Liver (tissue), 9 donors: ENCODE measurements around the gene PTTG1IP. TPM values are rescaled to one million over a fixed set of nuclear protein-coding genes. Genes with fewer than 3 reads are reported as not detected.

ENCODE experiments used
- DNase-seq: peaks from one replicate; pipeline ENCODE4 v3.0.0-alpha.2; 2017; ENCODE audit warnings: low spot score
- H3K27ac ChIP-seq, 2 donors: one replicate each; pipeline ENCODE4 v1.7.0; 2013; ENCODE audit warnings: inconsistent platforms in 2 of 2, low read length in 2 of 2, control low read depth in 1 of 2, low read depth in 1 of 2, mild to moderate bottlenecking in 1 of 2
- H3K27me3 ChIP-seq, 4 donors: one replicate each; pipeline versions ENCODE4 v1.6.1 to v1.7.0; 2013; ENCODE audit warnings: low read length in 3 of 4, inconsistent platforms in 1 of 4, mild to moderate bottlenecking in 1 of 4, moderate library complexity in 1 of 4; ENCODE audit not compliant: control insufficient read depth in 4 of 4, insufficient read depth in 4 of 4
- H3K36me3 ChIP-seq, 4 donors: one replicate each; pipeline versions ENCODE4 v1.6.1 to v1.7.0; 2013; ENCODE audit warnings: low read length in 3 of 4, mild to moderate bottlenecking in 3 of 4, low read depth in 1 of 4, moderate library complexity in 1 of 4; ENCODE audit not compliant: control insufficient read depth in 4 of 4, insufficient read depth in 3 of 4
- H3K4me1 ChIP-seq, 4 donors: one replicate each; pipeline versions ENCODE4 v1.6.1 to v1.7.0; 2013; ENCODE audit warnings: low read length in 3 of 4, mild to moderate bottlenecking in 3 of 4, moderate library complexity in 1 of 4; ENCODE audit not compliant: control insufficient read depth in 4 of 4, insufficient read depth in 4 of 4
- H3K4me3 ChIP-seq, 3 donors: one replicate each; pipeline versions ENCODE4 v1.6.1 to v1.7.0; 2013; ENCODE audit warnings: low read length in 3 of 3, control low read depth in 1 of 3, low read depth in 1 of 3, mild to moderate bottlenecking in 1 of 3
- H3K9ac ChIP-seq, 2 donors: one replicate each; pipeline ENCODE4 v1.7.0; 2013; ENCODE audit warnings: low read length in 2 of 2, mild to moderate bottlenecking in 2 of 2, moderate library complexity in 2 of 2, control low read depth in 1 of 2, low read depth in 1 of 2
- H3K9me3 ChIP-seq, 4 donors: one replicate each; pipeline versions ENCODE4 v1.6.1 to v1.7.0; 2013; ENCODE audit warnings: low read length in 3 of 4; ENCODE audit not compliant: control insufficient read depth in 4 of 4
- ATF3 ChIP-seq: IDR thresholded peaks from 2 replicates; pipeline ENCODE4 v1.6.1; 2016; ENCODE audit warnings: antibody characterized with exemption
- CTCF ChIP-seq: fragments of 150-350 bp; IDR thresholded peaks from 2 replicates; pipeline ENCODE4 v1.5.1; 2017; ENCODE audit warnings: improper control_type of control experiment, low read depth, low read length; ENCODE audit not compliant: missing input control
- EGR1 ChIP-seq, 2 donors: IDR thresholded peaks; 2 replicates each; pipeline ENCODE4 v1.6.1; 2016 to 2018; ENCODE audit warnings: antibody characterized with exemption in 2 of 2, low read depth in 2 of 2
- FOXA1 ChIP-seq: IDR thresholded peaks from 2 replicates; pipeline ENCODE4 v1.6.1; 2016; ENCODE audit warnings: antibody characterized with exemption
- FOXA2 ChIP-seq: IDR thresholded peaks from 2 replicates; pipeline ENCODE4 v1.6.1; 2016; ENCODE audit warnings: antibody characterized with exemption
- GABPA ChIP-seq, 2 donors: IDR thresholded peaks in 1 of 2; conservative IDR thresholded peaks in 1 of 2; 2 replicates each; pipeline ENCODE4 v1.6.1; 2016; ENCODE audit warnings: antibody characterized with exemption in 2 of 2, mild to moderate bottlenecking in 1 of 2, moderate library complexity in 1 of 2
- HNF4A ChIP-seq, 2 donors: conservative IDR thresholded peaks; 2 replicates each; pipeline ENCODE4 v1.6.1; 2016; ENCODE audit warnings: antibody characterized with exemption in 2 of 2, mild to moderate bottlenecking in 2 of 2
- HNF4G ChIP-seq: IDR thresholded peaks from 2 replicates; pipeline ENCODE4 v1.6.1; 2016; ENCODE audit warnings: antibody characterized with exemption
- JUND ChIP-seq, 2 donors: IDR thresholded peaks; 2 replicates each; pipeline ENCODE4 v1.6.1; 2016; ENCODE audit warnings: antibody characterized with exemption in 2 of 2
- MAX ChIP-seq: IDR thresholded peaks from 2 replicates; pipeline ENCODE4 v1.6.1; 2016; ENCODE audit warnings: antibody characterized with exemption
- NR2F2 ChIP-seq: IDR thresholded peaks from 2 replicates; pipeline ENCODE4 v1.6.1; 2016; ENCODE audit warnings: antibody characterized with exemption
- RAD21 ChIP-seq, 2 donors: IDR thresholded peaks; 2 replicates each; pipeline ENCODE4 v1.6.1; 2016; ENCODE audit warnings: antibody characterized with exemption in 2 of 2, mild to moderate bottlenecking in 2 of 2
- REST ChIP-seq: IDR thresholded peaks from 2 replicates; pipeline ENCODE4 v1.6.1; 2016; ENCODE audit warnings: antibody characterized with exemption, mild to moderate bottlenecking
- RXRA ChIP-seq, 2 donors: IDR thresholded peaks; 2 replicates each; pipeline ENCODE4 v1.6.1; 2017 to 2018; ENCODE audit warnings: antibody characterized with exemption in 2 of 2, mild to moderate bottlenecking in 1 of 2
- TAF1 ChIP-seq: conservative IDR thresholded peaks from 2 replicates; pipeline ENCODE4 v1.6.1; 2016; ENCODE audit warnings: antibody characterized with exemption, mild to moderate bottlenecking
- YY1 ChIP-seq: IDR thresholded peaks from 2 replicates; pipeline ENCODE4 v1.6.1; 2016; ENCODE audit warnings: antibody characterized with exemption, mild to moderate bottlenecking
- WGBS: extraction: QIAGEN DNeasy Blood & Tissue Kit; methylation state at CpG from one replicate; pipeline ENCODE4 v1.1.7; 2013; 5-methylcytosine and 5-hydroxymethylcytosine counted together
- polyA plus RNA-seq, 2 donors: library from polyadenylated mRNA; stranded (reverse) in 1 of 2; unstranded in 1 of 2; fragments of 200-250 nt in 1 of 2; fragments of >200 nt in 1 of 2; fragmentation: Nextera tagmentation in 1 of 2; extraction: Ambion mirVana in 1 of 2; gene quantifications; one replicate each; pipeline versions ENCODE4 v1.2.1 to v1.2.3, GENCODE V29; 2013 to 2015
- total RNA-seq, 2 donors: library from RNA; depleted of rRNA; stranded (reverse); fragments of >200 nt; gene quantifications; one replicate each; pipeline ENCODE4 v1.2.3, GENCODE V29; 2014
- donor health status: healthy.
- donor health status: healthy.
- donor health status: healthy.
- donor health status: healthy.
- donor health status: healthy.

PTTG1IP gene
- total and polyA plus RNA-seq, 4 donors: 62.0 to 94.0 (median 79.8) TPM

GRCh38 chr21:44844256-44844655 is 29.2 kb downstream of the PTTG1IP start:
- no peak for DNase-seq
- H3K4me1 ChIP-seq: peaks cover 2 to 19% (median 10%) of the 10 kb centered on the region in 4 donors
- H3K9me3 ChIP-seq: no peaks in the 10 kb centered on the region
- TF ChIP-seq GABPA (IDR thresholded peaks at IDR 0.05 in 1 of 2, conservative IDR thresholded peaks at IDR 0.05 in 1 of 2) (no peak), FOXA2 (no peak), JUND (IDR thresholded peaks at IDR 0.05) (no peak)
- H3K27ac ChIP-seq: no peak overlapping the region
- H3K4me3 ChIP-seq: no peak overlapping the region
- no peaks in the 10 kb centered on the region for H3K27me3 ChIP-seq
- peaks cover under 1 to 5% (median 2%) of the 10 kb centered on the region in 4 donors for H3K36me3 ChIP-seq
- WGBS: 56% methylated on average over 16 of the region's 16 CpGs
- no peak overlapping the region for H3K9ac ChIP-seq

GRCh38 chr21:44842721-44843445 is 30.6 kb downstream of the PTTG1IP start:
- no peaks in the 10 kb centered on the region for H3K36me3 ChIP-seq
- H3K27me3 ChIP-seq: no peaks in the 10 kb centered on the region
- H3K4me1 ChIP-seq: peaks cover 2 to 19% (median 10%) of the 10 kb centered on the region in 4 donors
- DNase-seq: no peak
- H3K4me3 ChIP-seq: no peak overlapping the region
- no peak overlapping the region for H3K9ac ChIP-seq
- no peaks in the 10 kb centered on the region for H3K9me3 ChIP-seq
- H3K27ac ChIP-seq: no peak overlapping the region
- WGBS: 80% methylated on average over 23 of the region's 23 CpGs
- TF ChIP-seq TAF1 (no peak), GABPA (IDR thresholded peaks at IDR 0.05 in 1 of 2, conservative IDR thresholded peaks at IDR 0.05 in 1 of 2) (no peak), YY1 (no peak), NR2F2 (no peak), FOXA1 (no peak), CTCF (no peak), EGR1 (IDR thresholded peaks at IDR 0.05; ENCODE audit: low read depth in 2 of 2) (no peak), HNF4G (no peak), MAX (no peak), HNF4A (conservative IDR thresholded peaks at IDR 0.05) (no peak), FOXA2 (no peak), JUND (IDR thresholded peaks at IDR 0.05) (no peak), RAD21 (IDR thresholded peaks at IDR 0.05) (no peak), ATF3 (no peak), RXRA (IDR thresholded peaks at IDR 0.05) (no peak), REST (no peak)
